B cell (primary cell): ENCODE results near the gene NEURL2. TPM values are rescaled to one million over a fixed set of nuclear protein-coding genes. Genes with fewer than 3 reads are reported as not detected.

Experiments used
- ATAC-seq: fragments of 200-7000 bp; cut with Tn5 transposase; one replicate; pipeline ENCODE4 v1.10.0; 2021; ENCODE audit warnings: low read depth, mild to moderate bottlenecking, moderate number of reproducible peaks, moderate library complexity
- CTCF ChIA-PET: fragments of 350-600 bp; sonication (Branson Sonifier 250); formaldehyde crosslinking; loops from one replicate; lab custom pipeline; 2021; ENCODE audit warnings: antibody characterized with exemption, inconsistent platforms; lab: Charles Lee
- POLR2A ChIA-PET: fragments of 350-600 bp; sonication (Branson Sonifier 250); formaldehyde crosslinking; loops from one replicate; lab custom pipeline; 2021; ENCODE audit warnings: antibody characterized with exemption; lab: Charles Lee
- DNase-seq: peaks from one replicate; pipeline ENCODE4 v3.0.0; 2013
- H2AFZ ChIP-seq: 2 replicates; pipeline ENCODE4 v1.6.1; 2012; ENCODE audit warnings: mild to moderate bottlenecking, low read depth, low read length; ENCODE audit not compliant: insufficient read depth, poor library complexity, severe bottlenecking
- H3K27ac ChIP-seq, 2 donors: 1 replicate in 1 of 2; 2 replicates in 1 of 2; pipeline ENCODE4 v1.5.1; 2012 to 2013; ENCODE audit warnings: low read length in 2 of 2, mild to moderate bottlenecking in 2 of 2, moderate library complexity in 1 of 2
- H3K27me3 ChIP-seq, 4 experiments: fragments of 200-600 bp in 1 of 4; sonication (generic) in 1 of 4; replicated peaks in 1 of 4; 1 replicate in 2 of 4; 2 replicates in 2 of 4; pipeline versions ENCODE4 v1.6.1 to v1.7.0; 2013 to 2016; ENCODE audit warnings: low read length in 3 of 4, mild to moderate bottlenecking in 2 of 4, mixed read lengths in 1 of 4, moderate library complexity in 1 of 4; ENCODE audit not compliant: insufficient read depth in 4 of 4, control insufficient read depth in 3 of 4; ENCODE audit errors: control extremely low read depth in 1 of 4
- H3K36me3 ChIP-seq, 2 experiments: replicated peaks in 1 of 2; 1 replicate in 1 of 2; 2 replicates in 1 of 2; pipeline versions ENCODE4 v1.6.1 to v1.7.1; 2013; ENCODE audit warnings: low read length in 1 of 2; ENCODE audit not compliant: insufficient read depth in 2 of 2, control insufficient read depth in 1 of 2; ENCODE audit errors: control extremely low read depth in 1 of 2, extremely low read depth in 1 of 2
- H3K4me1 ChIP-seq, 2 donors: fragments of 200-600 bp in 1 of 2; sonication (generic) in 1 of 2; 1 replicate in 1 of 2; 2 replicates in 1 of 2; pipeline versions ENCODE4 v1.5.1 to v1.6.1; 2013 to 2017; ENCODE audit warnings: low read length in 2 of 2; ENCODE audit not compliant: control insufficient read depth in 2 of 2, insufficient read depth in 2 of 2
- H3K4me2 ChIP-seq: replicated peaks from 2 replicates; pipeline ENCODE3; 2012; ENCODE audit warnings: mild to moderate bottlenecking, low read depth, low read length; ENCODE audit not compliant: poor library complexity, severe bottlenecking
- H3K4me3 ChIP-seq, 5 experiments: fragments of 200-600 bp in 1 of 5; sonication (generic) in 1 of 5; 1 replicate in 3 of 5; 2 replicates in 2 of 5; pipeline versions ENCODE4 v1.5.1 to v1.7.0; 2011 to 2016; ENCODE audit warnings: low read length in 4 of 5, mild to moderate bottlenecking in 4 of 5, low read depth in 2 of 5, control low read depth in 1 of 5, moderate library complexity in 1 of 5; ENCODE audit not compliant: insufficient read depth in 1 of 5; ENCODE audit errors: control extremely low read depth in 1 of 5, extremely low read depth in 1 of 5
- H3K79me2 ChIP-seq: fragments of 200-600 bp; sonication (generic); one replicate; pipeline ENCODE4 v1.6.0; 2016; ENCODE audit warnings: low read length; ENCODE audit not compliant: control insufficient read depth, insufficient read depth
- H3K9ac ChIP-seq: fragments of 200-600 bp; sonication (generic); 2 replicates; pipeline ENCODE4 v1.6.1; 2017; ENCODE audit warnings: mild to moderate bottlenecking, low read length, moderate library complexity
- H3K9me3 ChIP-seq, 3 donors: one replicate each; pipeline versions ENCODE4 v1.6.1 to v1.7.1; 2013; ENCODE audit warnings: low read length in 2 of 3; ENCODE audit not compliant: control insufficient read depth in 2 of 3, insufficient read depth in 1 of 3; ENCODE audit errors: control extremely low read depth in 1 of 3
- H4K20me1 ChIP-seq: 2 replicates; pipeline ENCODE4 v1.6.0; 2012; ENCODE audit warnings: mild to moderate bottlenecking, low read length; ENCODE audit not compliant: insufficient read depth, control insufficient read depth, poor library complexity, severe bottlenecking
- H3K27ac Mint-ChIP-seq: one replicate; pipeline ENCODE4 v1.8.0; 2021; ENCODE audit warnings: mixed read lengths
- H3K27me3 Mint-ChIP-seq: one replicate; pipeline ENCODE4 v1.8.0; 2021; ENCODE audit warnings: mixed read lengths
- H3K4me1 Mint-ChIP-seq: one replicate; pipeline ENCODE4 v1.8.0; 2021; ENCODE audit warnings: mixed read lengths
- H3K4me3 Mint-ChIP-seq: one replicate; pipeline ENCODE4 v1.8.0; 2021; ENCODE audit warnings: mixed read lengths
- H3K9me3 Mint-ChIP-seq: one replicate; pipeline ENCODE4 v1.8.0; 2022; ENCODE audit warnings: mixed read lengths; ENCODE audit not compliant: insufficient read depth
- EZH2 ChIP-seq: IDR thresholded peaks from 2 replicates; pipeline ENCODE4 v1.6.1; 2012; ENCODE audit warnings: borderline replicate concordance, low read depth, mild to moderate bottlenecking, moderate library complexity, low read length; ENCODE audit not compliant: insufficient read depth, poor library complexity, severe bottlenecking
- WGBS: methylation state at CpG from one replicate; pipeline ENCODE4 v1.1.5; 2013; ENCODE audit warnings: missing lambda C conversion rate; ENCODE audit not compliant: insufficient coverage; 5-methylcytosine and 5-hydroxymethylcytosine counted together
- intact Hi-C: fragments of 100-400 bp; cut with micrococcal nuclease; formaldehyde crosslinking; loops from one replicate; pipeline ENCODE4 v1.10.0; 2022
- polyA plus RNA-seq: library from polyadenylated mRNA; depleted of rRNA; stranded (reverse); fragments of >200 nt; gene quantifications from 2 replicates; pipeline ENCODE4 v1.2.3, GENCODE V29; 2012
- total RNA-seq, 2 donors: library from RNA; stranded (reverse); fragments of 120-200 nt in 1 of 2; gene quantifications; 1 replicate in 1 of 2; 2 replicates in 1 of 2; pipeline versions ENCODE4 v1.2.3 to v1.2.4, GENCODE V29; 2013 to 2022
- TF ChIP-seq, protein P1 (sequence below): fragments of 200-600 bp; IDR thresholded peaks from one replicate; pipeline ENCODE4 v1.8.0; 2022; ENCODE audit warnings: antibody characterized with exemption, mild to moderate bottlenecking

The NEURL2 gene
- total and polyA plus RNA-seq, 2 donors (not counting 1 experiment from before 2014, with no cell fraction given): 3.3 to 5.4 TPM

DNA sequence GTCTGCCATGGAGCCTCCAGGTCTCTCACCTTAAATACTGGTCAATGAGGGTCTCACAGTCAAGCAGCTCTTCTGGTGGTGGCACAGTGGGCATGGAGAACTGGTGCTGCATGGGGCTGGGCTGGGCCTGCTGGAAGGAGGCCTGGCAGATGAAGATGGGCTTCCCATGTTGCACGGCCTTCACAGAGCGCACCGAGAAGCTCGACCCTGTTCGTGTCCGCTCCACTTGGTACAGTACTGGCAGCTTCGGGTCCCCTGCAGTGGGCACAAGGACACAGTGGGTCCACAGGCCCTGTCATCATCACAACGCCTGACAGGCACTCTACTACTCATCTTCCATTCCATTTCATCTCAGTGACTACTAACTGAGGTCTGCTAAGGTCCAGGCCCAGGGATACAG, 42.6 kb downstream of the NEURL2 start:
- Histone ChIP-seq H3K9ac (no peak overlapping the region), H3K27ac (no peak overlapping the region), H3K4me1 (no peaks in the 10 kb centered on the region), H3K36me3 (peaks cover 9 to 64% of the 10 kb centered on the region in 2 experiments), H3K9me3 (no peaks in the 10 kb centered on the region), H3K4me3 (no peak overlapping the region), H3K27me3 (no peaks in the 10 kb centered on the region), H4K20me1 (no peaks in the 10 kb centered on the region), H3K4me2 (no peak overlapping the region), H3K79me2 (peaks cover 16% of the 10 kb centered on the region), H2AFZ (no peak overlapping the region)
- H3K4me3 Mint-ChIP-seq: no peak overlapping the region
- TF ChIP-seq, protein P1, sequence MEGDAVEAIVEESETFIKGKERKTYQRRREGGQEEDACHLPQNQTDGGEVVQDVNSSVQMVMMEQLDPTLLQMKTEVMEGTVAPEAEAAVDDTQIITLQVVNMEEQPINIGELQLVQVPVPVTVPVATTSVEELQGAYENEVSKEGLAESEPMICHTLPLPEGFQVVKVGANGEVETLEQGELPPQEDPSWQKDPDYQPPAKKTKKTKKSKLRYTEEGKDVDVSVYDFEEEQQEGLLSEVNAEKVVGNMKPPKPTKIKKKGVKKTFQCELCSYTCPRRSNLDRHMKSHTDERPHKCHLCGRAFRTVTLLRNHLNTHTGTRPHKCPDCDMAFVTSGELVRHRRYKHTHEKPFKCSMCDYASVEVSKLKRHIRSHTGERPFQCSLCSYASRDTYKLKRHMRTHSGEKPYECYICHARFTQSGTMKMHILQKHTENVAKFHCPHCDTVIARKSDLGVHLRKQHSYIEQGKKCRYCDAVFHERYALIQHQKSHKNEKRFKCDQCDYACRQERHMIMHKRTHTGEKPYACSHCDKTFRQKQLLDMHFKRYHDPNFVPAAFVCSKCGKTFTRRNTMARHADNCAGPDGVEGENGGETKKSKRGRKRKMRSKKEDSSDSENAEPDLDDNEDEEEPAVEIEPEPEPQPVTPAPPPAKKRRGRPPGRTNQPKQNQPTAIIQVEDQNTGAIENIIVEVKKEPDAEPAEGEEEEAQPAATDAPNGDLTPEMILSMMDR: no peak
- no peak for TF ChIP-seq EZH2
- DNase-seq: no peak
- ChIA-PET CTCF (no interaction called here), POLR2A (no interaction called here)
- intact Hi-C loops: no loop called here
- WGBS: 98% methylated on average over 8 of the region's 8 CpGs
- H3K4me1 Mint-ChIP-seq: no peaks in the 10 kb centered on the region
- no peak overlapping the region for H3K27ac Mint-ChIP-seq
- ATAC-seq: no peak
- H3K27me3 Mint-ChIP-seq: no peaks in the 10 kb centered on the region
- H3K9me3 Mint-ChIP-seq: no peaks in the 10 kb centered on the region

DNA sequence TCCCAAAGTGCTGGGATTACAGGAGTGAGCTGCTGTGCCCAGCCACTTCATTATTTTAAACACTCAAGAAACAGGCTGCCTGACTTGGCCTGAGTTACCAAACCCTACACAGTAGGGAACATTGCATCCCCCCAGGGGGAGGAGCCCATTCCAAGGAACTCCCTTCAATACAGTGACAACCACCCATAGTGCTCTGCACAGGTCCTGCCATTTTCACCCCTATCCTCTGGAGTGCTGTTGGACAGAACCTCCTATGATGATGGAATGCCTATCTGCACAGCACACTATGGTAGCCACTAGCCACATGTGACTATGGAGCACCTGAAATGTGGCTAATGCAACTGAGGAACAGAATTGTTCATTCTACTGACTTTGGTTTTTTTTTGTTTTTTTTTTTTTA, 45.6 kb downstream of the NEURL2 start:
- no peaks in the 10 kb centered on the region for H3K9me3 ChIP-seq
- H3K36me3 ChIP-seq: peaks cover 13 to 60% of the 10 kb centered on the region in 2 experiments
- H3K4me1 ChIP-seq: peaks cover 14 to 21% of the 10 kb centered on the region in 2 donors
- TF ChIP-seq, protein P1: no peak
- TF ChIP-seq EZH2: no peak
- ATAC-seq (no peak), DNase-seq (no peak)
- H3K79me2 ChIP-seq: peaks cover 6% of the 10 kb centered on the region
- Mint-ChIP-seq H3K4me1 (peaks cover 18% of the 10 kb centered on the region), H3K9me3 (no peaks in the 10 kb centered on the region), H3K27ac (no peak overlapping the region), H3K4me3 (no peak overlapping the region), H3K27me3 (no peaks in the 10 kb centered on the region)
- ChIA-PET POLR2A (no interaction called here), CTCF (no interaction called here)
- H3K27me3 ChIP-seq: no peaks in the 10 kb centered on the region
- intact Hi-C loops: no loop called here
- H4K20me1 ChIP-seq: no peaks in the 10 kb centered on the region
- no peak overlapping the region for H3K27ac ChIP-seq
- H2AFZ ChIP-seq: no peak overlapping the region
- no peak overlapping the region for H3K4me3 ChIP-seq
- no peak overlapping the region for H3K9ac ChIP-seq
- H3K4me2 ChIP-seq: no peak overlapping the region
